Measurements from ENCODE around the gene GJA4. TPM values are rescaled to one million over a fixed set of nuclear protein-coding genes. Genes with fewer than 3 reads are reported as not detected.

Gene GJA4
- total and polyA plus RNA-seq, 4 donors = 6.4 to 28.9 (median 19.3) TPM

- Histone ChIP-seq H3K9me3 (ENCODE audit: control insufficient read depth in 4 of 4, insufficient read depth in 3 of 4, low read length in 3 of 4) (no peaks in the 10 kb centered on the region), H3K4me3 (no peak overlapping the region), H3K9ac (ENCODE audit: insufficient read depth in 1 of 2, low read length in 2 of 2) (no peak overlapping the region), H3K27ac (ENCODE audit: low read depth in 1 of 2, low read length in 1 of 2) (no peak overlapping the region), H3K36me3 (ENCODE audit: control insufficient read depth in 4 of 4, insufficient read depth in 4 of 4, low read length in 4 of 4) (no peaks in the 10 kb centered on the region), H3K27me3 (ENCODE audit: control insufficient read depth in 3 of 3, insufficient read depth in 3 of 3, low read length in 2 of 3) (peaks cover 0 to 29% (median 23%) of the 10 kb centered on the region in 3 donors), H3K4me1 (ENCODE audit: control insufficient read depth in 5 of 5, insufficient read depth in 5 of 5, low read length in 5 of 5) (peaks cover 0 to 12% (median 0%) of the 10 kb centered on the region in 5 donors)
- TF ChIP-seq, protein P1, sequence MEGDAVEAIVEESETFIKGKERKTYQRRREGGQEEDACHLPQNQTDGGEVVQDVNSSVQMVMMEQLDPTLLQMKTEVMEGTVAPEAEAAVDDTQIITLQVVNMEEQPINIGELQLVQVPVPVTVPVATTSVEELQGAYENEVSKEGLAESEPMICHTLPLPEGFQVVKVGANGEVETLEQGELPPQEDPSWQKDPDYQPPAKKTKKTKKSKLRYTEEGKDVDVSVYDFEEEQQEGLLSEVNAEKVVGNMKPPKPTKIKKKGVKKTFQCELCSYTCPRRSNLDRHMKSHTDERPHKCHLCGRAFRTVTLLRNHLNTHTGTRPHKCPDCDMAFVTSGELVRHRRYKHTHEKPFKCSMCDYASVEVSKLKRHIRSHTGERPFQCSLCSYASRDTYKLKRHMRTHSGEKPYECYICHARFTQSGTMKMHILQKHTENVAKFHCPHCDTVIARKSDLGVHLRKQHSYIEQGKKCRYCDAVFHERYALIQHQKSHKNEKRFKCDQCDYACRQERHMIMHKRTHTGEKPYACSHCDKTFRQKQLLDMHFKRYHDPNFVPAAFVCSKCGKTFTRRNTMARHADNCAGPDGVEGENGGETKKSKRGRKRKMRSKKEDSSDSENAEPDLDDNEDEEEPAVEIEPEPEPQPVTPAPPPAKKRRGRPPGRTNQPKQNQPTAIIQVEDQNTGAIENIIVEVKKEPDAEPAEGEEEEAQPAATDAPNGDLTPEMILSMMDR (IDR thresholded peaks at IDR 0.05; ENCODE audit: control extremely low read depth, extremely low read depth) = no peak
- ATAC-seq (ENCODE audit: insufficient read depth, low FRiP score) (no peak), DNase-seq (no peak)
- 86 to 89% methylated on average over 25 to 28 of the region's 28 CpGs for WGBS, 2 donors
Measured at GRCh38 chr1:34784751-34785221, 8.0 kb upstream of the GJA4 start.

DNA sequence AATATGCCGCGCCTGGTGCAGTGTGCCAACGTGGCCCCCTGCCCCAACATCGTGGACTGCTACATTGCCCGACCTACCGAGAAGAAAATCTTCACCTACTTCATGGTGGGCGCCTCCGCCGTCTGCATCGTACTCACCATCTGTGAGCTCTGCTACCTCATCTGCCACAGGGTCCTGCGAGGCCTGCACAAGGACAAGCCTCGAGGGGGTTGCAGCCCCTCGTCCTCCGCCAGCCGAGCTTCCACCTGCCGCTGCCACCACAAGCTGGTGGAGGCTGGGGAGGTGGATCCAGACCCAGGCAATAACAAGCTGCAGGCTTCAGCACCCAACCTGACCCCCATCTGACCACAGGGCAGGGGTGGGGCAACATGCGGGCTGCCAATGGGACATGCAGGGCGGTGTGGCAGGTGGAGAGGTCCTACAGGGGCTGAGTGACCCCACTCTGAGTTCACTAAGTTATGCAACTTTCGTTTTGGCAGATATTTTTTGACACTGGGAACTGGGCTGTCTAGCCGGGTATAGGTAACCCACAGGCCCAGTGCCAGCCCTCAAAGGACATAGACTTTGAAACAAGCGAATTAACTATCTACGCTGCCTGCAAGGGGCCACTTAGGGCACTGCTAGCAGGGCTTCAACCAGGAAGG is 7.4 kb upstream of the GJA4 start:
- WGBS, 2 donors = 83 to 84% methylated on average over 22 of the region's 22 CpGs
- H3K9ac ChIP-seq (ENCODE audit: insufficient read depth in 1 of 2, low read length in 2 of 2) = no peak overlapping the region
- H3K27ac ChIP-seq (ENCODE audit: low read depth in 1 of 2, low read length in 1 of 2) = no peak overlapping the region
- no peaks in the 10 kb centered on the region for H3K9me3 ChIP-seq (ENCODE audit: control insufficient read depth in 4 of 4, insufficient read depth in 3 of 4, low read length in 3 of 4)
- peaks cover 0 to 24% (median 17%) of the 10 kb centered on the region in 3 donors for H3K27me3 ChIP-seq (ENCODE audit: control insufficient read depth in 3 of 3, insufficient read depth in 3 of 3, low read length in 2 of 3)
- H3K4me3 ChIP-seq = no peak overlapping the region
- no peaks in the 10 kb centered on the region for H3K36me3 ChIP-seq (ENCODE audit: control insufficient read depth in 4 of 4, insufficient read depth in 4 of 4, low read length in 4 of 4)
- ATAC-seq (ENCODE audit: insufficient read depth, low FRiP score) = no peak
- TF ChIP-seq, protein P1 (IDR thresholded peaks at IDR 0.05; ENCODE audit: control extremely low read depth, extremely low read depth) = no peak
- H3K4me1 ChIP-seq (ENCODE audit: control insufficient read depth in 5 of 5, insufficient read depth in 5 of 5, low read length in 5 of 5) = peaks cover 0 to 12% (median 0%) of the 10 kb centered on the region in 5 donors
- no peak for DNase-seq

DNA sequence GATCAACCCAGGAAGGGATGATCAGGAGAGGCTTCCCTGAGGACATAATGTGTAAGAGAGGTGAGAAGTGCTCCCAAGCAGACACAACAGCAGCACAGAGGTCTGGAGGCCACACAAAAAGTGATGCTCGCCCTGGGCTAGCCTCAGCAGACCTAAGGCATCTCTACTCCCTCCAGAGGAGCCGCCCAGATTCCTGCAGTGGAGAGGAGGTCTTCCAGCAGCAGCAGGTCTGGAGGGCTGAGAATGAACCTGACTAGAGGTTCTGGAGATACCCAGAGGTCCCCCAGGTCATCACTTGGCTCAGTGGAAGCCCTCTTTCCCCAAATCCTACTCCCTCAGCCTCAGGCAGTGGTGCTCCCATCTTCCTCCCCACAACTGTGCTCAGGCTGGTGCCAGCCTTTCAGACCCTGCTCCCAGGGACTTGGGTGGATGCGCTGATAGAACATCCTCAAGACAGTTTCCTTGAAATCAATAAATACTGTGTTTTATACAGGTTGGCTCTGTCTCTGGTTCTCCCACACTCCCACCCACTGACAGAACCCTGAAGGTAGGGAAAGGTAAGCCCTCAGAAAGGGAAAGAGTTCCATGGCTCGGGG is 6.8 kb upstream of the GJA4 start:
- H3K27me3 ChIP-seq (ENCODE audit: control insufficient read depth in 3 of 3, insufficient read depth in 3 of 3, low read length in 2 of 3) = peaks cover 0 to 19% (median 11%) of the 10 kb centered on the region in 3 donors
- H3K4me3 ChIP-seq = no peak overlapping the region
- ATAC-seq (ENCODE audit: insufficient read depth, low FRiP score) (no peak), DNase-seq (no peak)
- WGBS, 2 donors = 67 to 75% methylated on average over 4 of the region's 4 CpGs
- H3K9me3 ChIP-seq (ENCODE audit: control insufficient read depth in 4 of 4, insufficient read depth in 3 of 4, low read length in 3 of 4) = no peaks in the 10 kb centered on the region
- H3K36me3 ChIP-seq (ENCODE audit: control insufficient read depth in 4 of 4, insufficient read depth in 4 of 4, low read length in 4 of 4) = no peaks in the 10 kb centered on the region
- peaks cover 0 to 12% (median 0%) of the 10 kb centered on the region in 5 donors for H3K4me1 ChIP-seq (ENCODE audit: control insufficient read depth in 5 of 5, insufficient read depth in 5 of 5, low read length in 5 of 5)
- no peak overlapping the region for H3K9ac ChIP-seq (ENCODE audit: insufficient read depth in 1 of 2, low read length in 2 of 2)
- H3K27ac ChIP-seq (ENCODE audit: low read depth in 1 of 2, low read length in 1 of 2) = no peak overlapping the region
- TF ChIP-seq, protein P1 (IDR thresholded peaks at IDR 0.05; ENCODE audit: control extremely low read depth, extremely low read depth) = no peak
